NK-92 treated with Interleukin-12 subunit alpha and Interleukin-12 subunit beta, amount 100 ng/mL, for 24 hours (cell line): ENCODE measurements around the gene KCNK10.

Experiments
- DNase-seq: peaks from one replicate; lab custom pipeline; 2025; lab: John Stamatoyannopoulos, UW

The KCNK10 gene

DNA sequence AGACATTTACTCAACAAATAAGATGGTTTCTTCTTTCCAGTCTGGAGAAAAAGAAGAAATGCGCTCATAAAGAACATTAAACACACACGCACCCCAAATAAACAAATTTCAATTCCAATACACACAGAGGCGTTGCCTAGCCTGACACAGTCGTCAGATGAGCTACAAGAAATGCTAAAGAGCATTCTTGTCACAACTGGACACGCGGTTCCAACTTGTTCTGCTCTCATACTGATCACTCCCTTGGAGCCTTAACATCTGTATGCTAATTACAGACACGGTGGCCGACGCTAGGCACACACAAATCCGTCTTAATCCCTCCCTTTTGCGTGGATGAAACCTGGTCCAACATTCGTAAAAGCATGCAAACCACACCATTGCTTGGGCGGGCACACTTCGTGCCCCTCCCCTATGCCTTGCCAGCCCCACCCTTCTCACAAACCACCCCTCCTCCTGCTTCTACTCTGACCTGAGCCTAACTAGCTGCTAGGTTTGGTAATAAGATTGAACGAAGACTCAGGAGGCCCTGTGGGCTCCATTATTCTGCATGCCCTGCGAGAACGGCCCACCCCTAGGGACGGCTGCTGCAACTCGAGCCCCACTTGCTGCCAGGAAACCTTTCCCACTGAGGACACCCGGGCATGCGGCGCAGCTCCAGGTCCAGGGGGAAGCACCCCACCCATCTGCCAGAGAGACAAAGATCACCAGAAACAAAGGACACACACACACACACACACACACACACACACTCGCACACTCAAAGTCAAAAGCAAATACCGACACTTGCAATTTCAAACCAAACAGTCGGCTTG is 1.2 kb downstream of the KCNK10 start:
- no peak for DNase-seq

DNA sequence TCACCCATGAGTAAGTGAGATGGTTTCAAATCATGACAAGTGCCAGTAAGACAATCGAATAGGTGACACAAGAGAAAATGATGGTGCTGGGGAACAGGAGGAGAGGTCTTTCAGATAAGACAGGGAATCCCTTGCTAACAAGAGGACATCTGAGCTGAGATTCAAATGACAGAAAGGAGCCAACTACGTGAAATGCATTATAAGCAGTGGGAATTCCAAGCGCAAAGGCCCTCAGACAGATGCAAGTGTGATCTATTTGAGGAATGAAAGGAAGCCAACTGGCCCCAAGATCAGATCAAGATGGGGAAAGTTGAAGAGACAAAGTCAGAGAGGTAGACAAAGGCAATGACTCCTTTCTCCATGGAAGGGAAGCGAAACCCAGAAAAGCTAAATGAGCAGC is 4.7 kb downstream of the KCNK10 start:
- no peak for DNase-seq

DNA sequence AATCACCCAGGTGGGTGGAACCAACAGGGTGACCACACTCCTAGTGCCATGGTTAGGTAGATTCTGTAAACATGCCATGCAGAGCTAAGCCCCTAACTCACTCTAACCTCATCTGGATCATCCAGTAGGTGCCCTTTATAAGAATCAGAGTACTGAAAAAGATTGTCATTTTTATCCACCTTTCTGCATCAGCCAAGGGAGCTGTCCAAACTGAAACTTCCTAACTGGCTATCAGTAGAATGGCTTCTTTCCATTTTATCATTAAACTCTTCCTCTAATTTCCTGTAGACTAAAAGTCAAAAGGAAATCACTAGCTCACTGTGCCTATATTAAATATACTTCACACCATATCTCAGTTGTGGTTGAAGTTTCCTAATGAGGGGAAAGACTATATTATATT is 6.5 kb downstream of the KCNK10 start:
- no peak for DNase-seq

DNA sequence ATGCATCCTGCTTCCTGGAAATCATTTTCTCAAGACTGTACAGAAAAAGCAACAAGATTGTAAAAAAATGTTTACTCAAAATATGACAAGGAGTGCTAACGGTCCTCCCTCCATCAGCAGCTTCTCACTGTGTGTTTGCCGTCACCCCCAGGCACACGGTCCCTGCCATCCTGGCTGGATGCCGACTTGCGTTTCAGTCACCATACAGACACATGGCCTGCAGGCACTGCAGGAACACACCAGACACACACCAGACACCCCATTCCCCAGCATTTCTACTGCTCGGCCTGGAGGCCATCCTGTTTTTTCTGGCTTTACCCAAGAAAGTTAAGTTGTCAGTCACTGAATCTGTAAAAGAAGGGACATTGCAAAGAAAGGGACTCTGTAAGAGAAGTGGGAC is 10.8 kb downstream of the KCNK10 start:
- DNase-seq = no peak

DNA sequence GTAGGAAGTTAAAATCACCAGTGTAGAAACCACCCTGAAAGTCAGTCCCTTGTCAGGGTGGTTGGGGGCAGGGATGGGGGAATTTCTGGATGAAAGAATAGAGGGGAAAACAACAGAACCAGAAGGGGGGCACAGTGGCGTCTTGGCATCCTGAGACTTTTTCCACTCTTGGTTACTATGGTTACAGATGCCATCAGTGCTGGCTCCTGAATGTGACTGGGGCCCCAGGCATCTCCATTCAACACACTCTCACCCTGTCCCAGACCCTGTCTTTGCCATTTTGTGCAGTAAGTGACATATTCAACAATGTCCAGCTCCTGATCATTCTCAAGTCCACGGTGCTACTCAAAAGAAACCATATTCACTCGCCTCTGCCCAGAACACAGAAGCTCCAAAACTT is 11.3 kb downstream of the KCNK10 start:
- DNase-seq = no peak

GRCh38 chr14:88310449-88310848 is 12.6 kb downstream of the KCNK10 start:
- no peak for DNase-seq

GRCh38 chr14:88310021-88310420 is 13.0 kb downstream of the KCNK10 start:
- DNase-seq = no peak

- no peak for DNase-seq
Observed at GRCh38 chr14:88305528-88306322, 17.3 kb downstream of the KCNK10 start.

DNA sequence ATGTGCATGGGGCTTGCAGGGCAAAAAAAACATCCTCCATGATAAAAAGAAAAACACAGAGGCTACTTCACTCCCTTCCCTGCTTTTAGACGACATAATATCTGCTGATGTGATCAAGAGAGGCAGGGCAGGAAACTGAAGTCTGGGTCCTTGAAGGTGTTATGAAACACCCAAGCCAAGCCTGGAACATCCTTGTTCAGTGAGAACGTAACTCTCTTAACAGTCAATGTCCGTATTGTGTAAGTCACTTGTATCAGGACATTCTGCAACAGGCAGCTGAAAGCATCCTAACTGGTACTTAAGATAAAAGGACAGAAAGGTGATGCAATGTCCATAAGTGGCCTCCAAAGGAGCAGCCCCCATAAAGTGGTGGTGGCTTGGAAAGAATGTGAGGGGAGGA is 20.0 kb downstream of the KCNK10 start:
- no peak for DNase-seq

DNA sequence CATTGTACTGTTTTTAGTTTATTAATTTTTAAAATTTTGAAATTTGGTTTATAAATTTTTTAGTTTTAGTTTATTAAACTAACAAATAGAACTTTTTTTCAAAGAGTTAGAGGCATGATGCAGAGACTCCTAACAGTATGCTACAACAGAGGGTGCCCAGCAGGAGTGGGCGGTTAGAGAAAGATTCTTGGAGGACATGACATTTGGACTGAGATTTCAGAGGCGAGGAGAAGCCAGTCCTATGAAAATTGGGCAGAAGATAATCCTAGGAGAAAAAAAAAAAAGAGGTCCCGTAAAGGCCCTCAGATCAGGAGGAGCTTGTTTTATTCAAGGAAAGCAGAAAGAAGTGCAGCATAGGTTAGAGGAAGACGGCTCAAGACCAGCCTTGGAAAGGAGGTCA is 21.7 kb downstream of the KCNK10 start:
- no peak for DNase-seq

- no peak for DNase-seq
Observed at GRCh38 chr14:88300817-88301216, 22.3 kb downstream of the KCNK10 start.

DNA sequence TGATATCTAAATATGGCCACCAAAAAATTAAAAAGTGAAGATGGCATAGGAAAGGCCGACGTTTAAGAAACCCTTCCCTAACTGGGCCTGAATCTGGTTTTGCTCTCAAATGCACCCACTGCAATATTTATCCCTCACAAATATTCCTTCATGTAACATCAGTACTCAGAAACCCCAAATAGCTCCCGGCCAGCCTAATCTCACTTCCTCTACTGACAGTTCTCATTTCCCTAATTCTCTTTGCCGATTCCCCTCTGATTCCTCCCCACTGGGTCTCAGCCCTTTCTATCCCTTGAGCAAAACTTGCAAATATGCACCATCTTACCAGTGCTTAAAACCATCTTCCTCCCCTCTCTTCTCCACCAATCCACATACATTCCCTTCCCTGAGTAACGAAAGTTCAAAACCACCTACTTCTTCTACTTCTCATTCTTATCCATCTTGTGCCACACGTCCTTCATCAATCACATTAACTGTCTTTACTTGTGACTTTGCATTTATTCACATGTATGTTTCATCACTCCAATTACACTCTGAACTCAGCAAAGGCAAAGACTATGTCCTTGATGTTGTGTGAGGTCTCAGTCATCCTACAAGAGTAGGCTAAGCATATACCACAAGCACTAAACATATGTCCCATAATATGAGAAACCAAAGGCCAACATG is 23.1 kb downstream of the KCNK10 start:
- no peak for DNase-seq

DNA sequence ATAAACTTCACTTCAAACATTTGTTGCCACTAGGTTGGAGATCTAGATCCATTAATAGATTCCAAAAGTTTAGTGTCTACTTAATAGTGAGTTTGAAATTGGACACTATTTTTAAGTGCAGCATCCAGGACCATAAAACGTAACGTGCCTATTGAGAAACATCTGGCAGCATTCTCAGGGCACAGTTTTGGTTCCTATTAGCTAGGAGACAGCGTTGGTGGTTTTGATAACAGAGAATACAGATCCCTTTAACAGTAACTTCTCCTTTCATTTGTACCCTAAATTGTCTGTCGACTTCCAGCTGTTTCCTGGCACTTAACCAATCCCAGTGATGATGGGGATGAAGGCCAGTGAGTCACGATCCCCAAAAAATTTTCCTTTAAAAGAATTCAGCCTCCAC is 25.8 kb downstream of the KCNK10 start:
- DNase-seq = no peak

DNA sequence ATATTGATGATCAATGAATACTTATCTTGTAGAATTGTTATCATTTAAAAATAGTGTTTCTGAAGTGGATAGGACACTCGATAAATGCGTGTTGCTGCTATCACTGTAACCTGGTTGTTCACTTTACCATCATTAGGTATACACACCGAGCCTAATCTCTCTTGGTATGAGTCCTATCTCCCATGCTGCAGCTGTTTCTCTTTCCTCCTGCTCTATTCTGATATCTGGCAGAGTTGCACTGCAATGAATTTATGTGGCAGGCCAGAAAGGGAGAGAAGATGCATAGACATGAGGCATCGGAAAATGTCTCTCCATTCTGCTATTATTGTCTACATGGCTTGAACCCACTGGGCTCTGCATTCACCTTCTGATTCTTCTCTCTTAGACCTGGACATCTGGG is 26.7 kb downstream of the KCNK10 start:
- no peak for DNase-seq

DNA sequence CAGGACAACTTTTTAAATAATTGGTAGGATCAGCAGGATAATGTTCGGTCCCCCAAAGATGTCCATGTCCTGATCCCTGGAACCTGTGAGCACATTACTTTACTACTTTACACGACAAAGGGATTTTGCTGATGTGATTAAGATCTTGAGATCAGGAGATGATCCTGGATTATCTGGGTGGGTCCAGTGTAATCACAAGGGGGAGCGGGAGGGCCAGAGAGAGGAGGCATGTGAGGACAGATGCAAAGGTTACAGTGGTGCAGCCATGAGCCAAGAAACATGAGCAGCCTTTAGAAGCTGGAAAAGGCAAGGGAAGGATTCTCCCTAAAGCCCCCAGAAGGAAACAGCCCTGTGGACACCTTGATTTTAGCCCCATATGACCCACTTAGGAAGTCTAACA is 33.1 kb downstream of the KCNK10 start:
- no peak for DNase-seq

DNA sequence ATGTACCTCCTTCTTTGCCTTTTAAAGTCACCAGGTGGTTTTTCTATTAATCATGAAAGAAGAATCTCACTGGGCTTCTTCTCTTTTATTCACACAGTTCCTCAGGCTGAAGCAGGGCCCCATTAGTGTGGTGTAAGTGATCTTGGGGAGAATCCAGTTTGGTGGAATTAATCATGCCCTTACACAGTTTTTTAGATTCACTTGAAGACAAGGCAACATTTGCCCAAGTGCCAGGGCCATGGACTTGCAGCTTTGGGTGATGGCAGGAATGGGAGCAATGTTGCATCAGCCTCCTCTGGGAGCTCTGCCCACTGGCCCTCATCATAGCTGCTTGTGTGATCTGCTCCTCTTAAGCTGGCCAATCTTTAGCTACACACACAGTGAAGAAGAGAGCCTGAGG is 33.8 kb downstream of the KCNK10 start:
- no peak for DNase-seq

GRCh38 chr14:88286309-88286708 is 36.8 kb downstream of the KCNK10 start:
- no peak for DNase-seq

GRCh38 chr14:88281447-88281846 is 41.6 kb downstream of the KCNK10 start:
- DNase-seq = no peak

DNA sequence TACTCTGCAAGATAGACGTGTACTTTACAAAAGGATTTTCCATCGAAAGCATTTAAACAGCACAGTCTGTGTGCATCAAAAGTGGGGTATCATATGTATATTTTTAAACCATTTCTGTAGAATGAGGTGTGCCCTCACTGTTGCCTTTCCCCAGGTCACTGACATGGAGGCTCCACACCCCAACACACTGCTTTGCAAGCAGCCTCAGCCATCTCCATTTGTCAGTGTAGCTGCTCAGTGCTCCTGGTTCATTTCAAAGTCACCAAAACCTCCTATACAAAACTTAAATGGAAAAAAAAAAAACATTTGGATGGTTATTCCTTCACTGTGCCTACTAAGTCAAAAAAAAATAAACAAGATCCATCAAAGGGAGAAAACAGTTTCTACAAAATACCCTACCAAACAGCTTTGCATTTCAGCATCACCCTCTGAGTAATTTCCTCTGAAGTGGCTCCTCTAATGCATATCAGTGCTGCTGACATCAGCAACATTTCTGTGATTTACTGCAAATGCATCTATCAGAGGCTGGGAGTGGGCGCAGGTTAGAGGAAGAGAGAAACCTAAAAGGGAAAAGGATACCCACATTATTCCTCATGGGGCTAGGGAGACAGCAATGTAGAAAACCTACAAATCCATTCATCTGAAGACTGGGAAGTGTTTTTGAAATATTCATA is 46.0 kb downstream of the KCNK10 start:
- no peak for DNase-seq

- no peak for DNase-seq
Observed at GRCh38 chr14:88272390-88273269, 50.4 kb downstream of the KCNK10 start.

DNA sequence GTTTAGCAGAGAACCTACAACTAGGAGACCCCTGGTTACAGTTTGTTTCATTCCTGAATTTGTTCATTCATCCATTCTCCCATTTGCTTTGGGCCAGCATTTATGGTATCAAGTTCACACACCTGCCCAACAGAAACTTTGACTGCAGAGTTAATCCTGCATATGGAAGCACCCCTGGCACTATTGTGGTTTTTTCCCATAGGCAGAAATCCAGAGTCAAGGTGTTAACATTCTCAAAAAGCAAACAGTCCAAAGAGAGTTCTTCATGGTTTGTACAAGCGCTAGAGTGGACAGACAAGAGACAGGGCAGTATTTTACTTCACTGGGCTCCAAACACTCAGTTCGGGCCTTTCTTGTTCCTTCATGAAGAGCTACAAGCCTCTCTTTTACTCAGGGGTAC is 51.9 kb downstream of the KCNK10 start:
- DNase-seq = no peak
